Cardiac fibroblast (primary cell): Measurements from ENCODE around the gene KCNJ8.

ENCODE experiments used
- DNase-seq, 2 donors: peaks; one replicate each; pipeline versions ENCODE4 v3.0.0 to v3.0.0-alpha.2; 2010; ENCODE audit warnings: low read depth in 2 of 2
- H3K4me3 ChIP-seq, 2 donors: replicated peaks in 1 of 2; 1 replicate in 1 of 2; 2 replicates in 1 of 2; pipeline ENCODE4 v1.5.1; 2011; ENCODE audit warnings: low read depth in 2 of 2, low read length in 2 of 2, mild to moderate bottlenecking in 2 of 2, moderate library complexity in 1 of 2
- TF ChIP-seq, protein P1 (sequence below): IDR thresholded peaks from one replicate; pipeline ENCODE4 v1.5.1; 2011; ENCODE audit warnings: low read depth, mild to moderate bottlenecking, low read length, inconsistent platforms

KCNJ8 gene

DNA sequence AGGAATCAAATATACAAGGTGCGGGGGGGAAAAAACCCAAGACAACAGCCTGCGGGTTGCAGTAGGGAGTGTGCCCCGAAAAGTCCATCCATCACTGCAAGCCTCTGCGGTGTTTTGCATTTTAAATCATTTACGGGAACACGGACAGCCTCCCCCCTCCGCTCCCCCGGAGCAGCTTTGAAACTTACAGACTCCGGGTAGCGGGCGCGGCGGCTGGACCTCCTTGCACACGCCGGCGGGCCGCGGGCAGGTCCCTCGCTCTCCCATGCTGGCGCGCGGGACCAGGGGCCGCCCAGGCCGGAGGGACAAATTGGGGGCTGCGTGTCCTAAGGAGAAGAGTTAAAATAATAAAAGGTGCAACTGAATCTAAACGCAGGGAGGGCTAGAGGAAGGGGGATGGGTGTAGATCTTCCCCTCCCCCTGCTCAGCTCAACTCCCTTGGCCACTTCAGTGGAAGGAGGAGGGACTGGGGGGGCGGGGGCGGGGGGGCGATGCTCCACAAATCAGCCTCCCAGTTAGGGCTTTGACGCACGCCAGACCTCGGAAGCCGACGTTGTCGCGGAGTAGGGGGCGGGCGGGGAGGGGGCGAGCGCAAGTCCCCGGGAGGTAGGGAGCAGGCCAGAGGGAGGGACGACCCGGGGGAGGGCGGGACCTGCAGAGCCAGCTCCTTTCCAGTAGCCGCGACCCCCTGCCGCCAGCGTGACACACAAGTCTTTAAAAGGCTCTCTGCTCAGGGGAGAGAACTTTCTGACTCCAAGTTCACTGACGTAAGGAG lies at the start of gene KCNJ8:
KCNJ8 (minus strand) TSS at position 349 of the 775 bp plus-strand sequence. CDS start 1,090 bp downstream, outside the sequence.
- DNase-seq = peak; percentile 15 to 52

DNA sequence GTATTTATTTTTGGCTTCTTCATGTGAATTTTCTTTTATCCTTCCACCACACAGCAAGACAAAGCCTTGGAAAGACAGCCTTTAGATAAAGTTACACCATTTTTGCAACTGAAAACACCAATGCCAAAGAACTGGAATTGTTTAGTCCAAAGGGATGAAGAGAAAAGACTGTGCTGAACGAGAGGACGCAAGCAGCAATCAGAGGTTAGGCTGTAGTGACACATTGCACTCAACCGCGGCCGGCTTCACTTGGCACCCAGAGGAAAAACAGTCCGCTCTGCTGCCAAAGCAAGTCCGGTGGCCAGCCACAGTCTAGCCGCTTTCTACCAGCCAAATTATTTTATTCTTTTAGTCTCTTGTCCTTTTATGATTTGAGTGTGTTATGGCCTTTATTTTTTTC lies 49.1 kb upstream of the KCNJ8 start:
- H3K4me3 ChIP-seq = no peak overlapping the region
- TF ChIP-seq, protein P1, sequence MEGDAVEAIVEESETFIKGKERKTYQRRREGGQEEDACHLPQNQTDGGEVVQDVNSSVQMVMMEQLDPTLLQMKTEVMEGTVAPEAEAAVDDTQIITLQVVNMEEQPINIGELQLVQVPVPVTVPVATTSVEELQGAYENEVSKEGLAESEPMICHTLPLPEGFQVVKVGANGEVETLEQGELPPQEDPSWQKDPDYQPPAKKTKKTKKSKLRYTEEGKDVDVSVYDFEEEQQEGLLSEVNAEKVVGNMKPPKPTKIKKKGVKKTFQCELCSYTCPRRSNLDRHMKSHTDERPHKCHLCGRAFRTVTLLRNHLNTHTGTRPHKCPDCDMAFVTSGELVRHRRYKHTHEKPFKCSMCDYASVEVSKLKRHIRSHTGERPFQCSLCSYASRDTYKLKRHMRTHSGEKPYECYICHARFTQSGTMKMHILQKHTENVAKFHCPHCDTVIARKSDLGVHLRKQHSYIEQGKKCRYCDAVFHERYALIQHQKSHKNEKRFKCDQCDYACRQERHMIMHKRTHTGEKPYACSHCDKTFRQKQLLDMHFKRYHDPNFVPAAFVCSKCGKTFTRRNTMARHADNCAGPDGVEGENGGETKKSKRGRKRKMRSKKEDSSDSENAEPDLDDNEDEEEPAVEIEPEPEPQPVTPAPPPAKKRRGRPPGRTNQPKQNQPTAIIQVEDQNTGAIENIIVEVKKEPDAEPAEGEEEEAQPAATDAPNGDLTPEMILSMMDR = no peak
- DNase-seq = peak in 1 of 2 donors; percentile 18

More for the DNA sequence above, at the start of gene KCNJ8:
- TF ChIP-seq, protein P1 = no peak
- peak within 1 kb of the TSS; percentile 27 to 59 for H3K4me3 ChIP-seq

DNA sequence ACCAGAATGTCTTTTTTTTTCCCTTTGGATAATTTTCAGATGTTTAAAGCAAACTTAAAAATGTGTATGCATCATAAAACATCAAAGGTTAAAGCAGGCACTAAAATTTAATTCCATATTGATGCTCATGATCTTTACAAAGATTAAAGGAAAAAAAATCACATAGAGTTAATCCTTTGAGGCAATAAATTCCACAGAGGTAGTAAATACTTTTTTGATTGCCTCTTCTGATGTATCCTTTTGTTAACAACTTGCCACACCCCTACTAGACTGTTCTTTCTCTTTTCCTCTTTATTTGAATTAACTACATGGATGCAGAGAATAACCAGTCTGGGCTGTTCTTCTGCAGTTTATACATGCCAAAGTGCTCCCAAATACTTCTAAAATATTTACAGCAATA lies 45.2 kb upstream of the KCNJ8 start:
- DNase-seq = peak in 1 of 2 donors; percentile 5
- TF ChIP-seq, protein P1 = no peak
- H3K4me3 ChIP-seq = no peak overlapping the region

DNA sequence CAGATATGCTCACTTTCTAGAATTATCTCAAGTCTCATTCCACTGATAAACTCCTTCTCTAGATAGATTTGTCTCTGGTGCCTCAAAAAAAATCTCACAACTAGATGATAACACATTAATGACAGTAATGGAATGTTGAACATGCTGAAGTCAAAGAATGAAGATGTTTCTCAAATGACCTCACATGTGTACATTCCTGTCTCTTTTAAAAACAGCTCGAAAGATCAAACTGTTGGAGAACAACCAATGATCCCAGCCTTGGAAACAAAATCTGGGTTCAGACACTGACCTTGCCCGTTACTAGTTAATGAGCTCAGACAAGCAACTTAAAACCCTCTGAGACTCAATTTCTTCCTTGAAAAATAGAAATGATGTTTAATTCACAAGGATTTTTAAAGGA lies 44.7 kb upstream of the KCNJ8 start:
- DNase-seq = peak in 1 of 2 donors; percentile 70
- TF ChIP-seq, protein P1 = no peak
- H3K4me3 ChIP-seq = no peak overlapping the region

DNA sequence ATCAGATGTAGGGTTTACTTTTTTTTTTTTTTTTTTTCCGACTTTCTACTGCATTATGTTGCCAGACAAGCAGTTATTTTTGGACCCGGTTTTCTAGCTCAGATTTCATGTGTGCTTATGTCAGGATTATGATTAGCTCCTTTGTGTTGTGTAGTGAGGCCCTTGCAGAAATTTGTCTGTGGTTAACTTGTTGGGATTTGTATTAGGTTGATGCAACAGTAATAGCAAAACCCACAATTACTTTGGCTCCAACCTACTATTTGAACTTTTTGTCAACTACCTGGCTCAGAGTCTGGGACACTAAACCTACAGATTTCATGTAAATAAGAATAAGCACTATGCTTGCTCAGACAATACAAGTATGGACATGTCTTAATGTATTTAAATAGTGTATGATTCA lies 44.1 kb upstream of the KCNJ8 start:
- TF ChIP-seq, protein P1 = no peak
- no peak overlapping the region for H3K4me3 ChIP-seq
- DNase-seq = peak; percentile 26 to 80

DNA sequence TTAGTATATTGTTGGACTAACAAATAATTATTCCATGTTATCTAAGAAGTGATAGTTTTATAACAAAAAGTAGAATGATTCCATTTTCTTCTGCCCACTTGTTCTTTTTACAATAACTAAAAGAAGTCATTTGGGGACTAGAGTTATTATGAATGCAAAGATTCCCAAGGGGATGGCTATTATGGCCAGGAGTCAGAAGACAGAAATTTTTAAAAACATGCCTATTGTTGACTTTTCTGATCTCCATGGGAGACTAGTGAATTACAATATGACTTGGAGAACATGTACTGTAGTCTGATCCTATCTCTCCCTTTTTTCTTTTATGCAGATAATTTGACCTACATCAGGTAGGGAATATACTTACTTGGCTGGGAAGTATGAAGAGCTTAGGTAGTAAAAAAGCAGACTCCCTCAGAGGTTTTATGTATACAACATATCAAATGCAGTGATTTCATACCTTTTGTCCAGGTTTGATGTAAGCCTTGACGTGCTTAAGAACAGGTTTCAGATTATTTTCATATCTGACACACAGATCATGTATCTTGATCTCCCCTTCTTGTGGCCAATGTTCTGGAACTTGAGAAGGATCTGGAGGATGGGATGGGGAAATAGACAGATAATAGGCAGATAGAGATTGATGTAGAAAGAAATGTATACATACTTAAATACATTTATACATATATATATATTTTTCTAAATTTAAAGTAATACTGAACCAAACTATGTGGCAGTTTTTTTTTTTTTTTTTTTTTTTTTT lies 41.0 kb upstream of the KCNJ8 start:
- TF ChIP-seq, protein P1 = no peak
- H3K4me3 ChIP-seq = no peak overlapping the region
- DNase-seq = peak in 1 of 2 donors; percentile 73
